Activated CD8-positive, alpha-beta memory T cell treated with anti-CD3 and anti-CD28 coated beads for 1 hour (primary cell): ENCODE data around the gene MRPL40.

Source experiments
- DNase-seq, 2 donors: peaks; one replicate each; pipeline ENCODE4 v3.0.0-alpha.2; 2020; ENCODE audit warnings: low read depth in 1 of 2; ENCODE audit errors: extremely low read depth in 1 of 2

Gene MRPL40

DNA sequence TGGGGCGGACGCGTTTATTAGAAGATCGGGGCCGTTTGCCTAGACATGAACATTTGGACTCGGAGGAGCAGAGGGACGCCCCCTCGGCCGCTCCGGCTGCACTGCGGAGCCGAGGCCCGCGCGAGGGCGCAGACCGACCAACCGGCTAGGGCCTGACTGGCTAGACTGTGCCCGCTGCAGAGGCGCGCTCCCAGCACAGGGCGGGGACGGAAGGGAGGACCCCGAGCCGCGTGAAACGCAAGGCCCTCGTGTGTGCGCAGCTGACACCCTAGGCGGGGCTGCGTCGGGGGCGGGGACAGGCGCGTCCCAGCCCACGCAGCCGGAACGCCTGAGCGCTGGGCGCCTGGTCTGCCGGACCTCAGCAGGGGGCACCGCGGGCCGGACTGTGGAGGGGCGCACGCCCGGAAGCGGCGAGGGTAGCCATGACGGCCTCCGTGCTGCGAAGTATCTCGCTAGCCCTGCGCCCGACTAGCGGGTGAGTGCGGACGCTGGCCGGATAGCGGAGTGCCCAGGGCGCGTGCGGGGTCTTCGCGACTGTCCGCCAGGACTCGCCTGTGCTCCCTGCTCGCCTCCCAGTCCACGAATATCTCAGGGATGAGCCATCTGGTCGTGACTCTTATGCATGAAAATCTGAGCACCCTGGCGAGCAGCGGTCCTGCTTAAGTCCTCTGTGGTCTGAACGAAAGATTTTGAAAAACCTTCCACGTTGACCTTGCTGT, at the start of gene MRPL40:
Gene MRPL40, plus strand, starts transcription at position 413 of the 719 bp plus-strand sequence. Its CDS starts 10 bp downstream, at position 423.
- peak; percentile 61 to 76 for DNase-seq

DNA sequence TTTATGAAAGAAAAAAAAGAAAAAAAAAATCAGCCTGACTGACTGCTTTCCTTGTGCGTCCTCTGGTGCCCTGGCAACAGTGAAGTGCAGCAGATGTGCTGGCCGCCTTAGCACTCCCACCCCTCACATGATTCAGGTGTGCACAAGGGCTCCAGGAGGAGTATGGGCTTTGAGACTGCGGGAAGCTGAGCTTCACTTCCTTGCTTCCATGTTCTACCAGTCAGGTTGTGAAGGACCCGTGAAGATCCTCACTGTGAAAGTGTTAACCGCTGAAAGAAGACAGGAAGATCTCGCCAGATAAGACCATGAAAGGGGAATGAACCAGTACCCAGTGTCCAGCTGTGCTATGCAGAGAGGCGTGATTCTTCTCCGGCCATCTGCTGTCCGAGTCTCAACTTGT, 49.1 kb upstream of the MRPL40 start:
- DNase-seq = no peak

DNA sequence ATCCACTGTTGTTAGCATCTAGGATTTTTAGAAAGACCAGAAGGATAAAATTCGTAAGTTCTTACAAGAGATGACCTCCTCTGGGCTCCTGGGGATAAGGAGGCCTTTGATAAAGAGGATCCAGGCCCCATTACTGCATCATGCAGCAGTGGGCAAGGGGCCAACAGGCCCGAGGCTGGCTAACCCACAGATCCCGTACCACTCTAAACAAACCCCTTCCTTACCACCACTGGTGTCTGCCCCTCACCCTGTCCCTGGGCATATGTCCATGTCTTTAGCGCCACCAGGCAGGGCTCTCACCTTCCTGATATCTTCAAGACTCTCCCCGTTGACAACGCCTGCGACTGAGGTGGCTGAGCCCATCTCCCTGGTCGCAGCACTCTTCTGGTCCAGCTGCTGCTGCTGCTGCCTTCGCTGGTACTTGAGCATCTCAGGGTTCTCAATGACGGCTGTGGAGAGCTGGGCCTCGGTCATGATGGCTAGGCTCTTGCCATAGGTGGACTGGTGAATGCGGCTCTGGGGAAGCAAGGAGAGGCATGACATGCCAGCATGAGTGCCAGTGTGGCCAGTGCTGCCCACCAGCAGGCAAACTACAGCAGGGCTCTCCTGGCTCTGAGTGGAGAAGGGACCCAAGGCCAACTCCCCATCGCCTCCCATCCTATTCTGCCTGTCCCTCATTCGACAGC, 47.0 kb upstream of the MRPL40 start:
- DNase-seq = no peak

DNA sequence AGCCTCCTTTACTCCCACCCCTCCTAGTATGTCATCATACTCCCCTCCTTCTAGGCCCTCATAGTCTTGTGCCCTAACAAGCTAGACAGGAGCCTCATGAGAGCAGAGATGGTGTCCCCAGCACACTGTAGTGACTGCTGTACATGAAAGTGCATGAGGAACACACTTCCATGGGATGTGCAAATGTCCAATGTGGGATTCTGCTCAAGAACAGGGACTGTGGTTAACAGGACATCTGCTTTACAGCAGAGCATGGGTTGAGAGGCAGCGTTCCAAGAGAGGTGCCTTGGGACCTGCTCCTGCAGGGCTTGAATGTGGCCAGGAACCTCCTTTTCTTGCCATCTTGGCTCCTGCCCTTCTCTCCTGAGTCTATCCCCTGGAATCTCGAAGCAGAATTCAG, 46.1 kb upstream of the MRPL40 start:
- DNase-seq = no peak

DNA sequence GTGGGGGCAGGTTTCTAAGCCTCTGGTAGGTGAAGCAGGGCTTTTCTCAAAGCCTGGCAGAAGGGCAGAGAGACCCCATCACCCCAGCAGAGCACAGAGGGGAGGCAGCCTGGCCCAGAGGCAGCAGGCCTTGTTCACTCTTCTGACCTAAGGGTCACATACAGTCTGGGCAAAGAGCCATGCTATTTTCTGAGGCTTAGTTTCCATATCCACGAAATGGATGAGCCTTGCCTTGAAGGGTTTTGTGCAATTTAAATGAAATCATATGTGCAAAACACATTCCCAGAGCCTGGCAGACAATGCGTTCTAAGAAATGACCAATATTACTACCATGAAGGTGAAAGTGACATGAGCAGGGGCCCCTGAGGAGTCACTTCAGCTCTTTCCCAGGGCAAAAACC, 45.3 kb upstream of the MRPL40 start:
- no peak for DNase-seq

DNA sequence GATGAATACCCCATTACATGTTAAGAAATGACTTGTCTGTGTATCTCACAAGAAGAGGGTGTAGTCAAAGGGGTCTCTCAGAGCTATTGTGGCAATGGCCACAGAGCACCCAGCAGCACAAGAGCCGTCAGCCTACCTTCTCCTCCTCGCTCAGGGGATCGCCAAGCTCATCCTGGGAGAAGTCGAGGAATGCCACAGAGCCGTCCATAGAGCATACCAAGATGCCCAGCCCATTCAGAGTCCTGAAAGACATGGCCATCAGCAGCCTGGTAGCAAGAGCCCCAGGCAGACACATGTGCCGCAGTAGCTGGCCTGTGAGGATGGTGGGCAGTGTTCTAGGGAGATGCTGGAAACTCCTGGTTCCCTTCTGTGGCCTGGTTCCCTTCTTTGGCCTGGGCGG, 44.8 kb upstream of the MRPL40 start:
- no peak for DNase-seq

DNA sequence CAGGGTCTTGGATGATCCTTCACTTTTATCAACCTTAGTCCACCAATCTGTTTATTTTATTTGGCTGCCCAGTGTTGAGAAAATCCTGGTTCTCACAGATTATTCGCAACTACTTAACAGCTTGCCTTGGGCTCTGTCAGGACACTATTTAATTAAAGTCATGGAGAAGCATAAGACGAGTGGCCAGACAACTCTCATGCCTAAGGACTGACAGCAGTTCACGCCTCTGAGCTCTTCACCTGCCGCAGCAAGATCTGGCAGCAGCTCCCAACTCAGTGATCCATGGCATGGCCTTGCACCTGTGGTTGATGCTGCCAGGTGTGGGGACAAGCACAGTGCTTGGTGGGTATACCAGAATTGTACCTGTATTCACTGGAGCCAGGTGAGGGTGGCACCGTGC, 38.6 kb upstream of the MRPL40 start:
- no peak for DNase-seq

DNA sequence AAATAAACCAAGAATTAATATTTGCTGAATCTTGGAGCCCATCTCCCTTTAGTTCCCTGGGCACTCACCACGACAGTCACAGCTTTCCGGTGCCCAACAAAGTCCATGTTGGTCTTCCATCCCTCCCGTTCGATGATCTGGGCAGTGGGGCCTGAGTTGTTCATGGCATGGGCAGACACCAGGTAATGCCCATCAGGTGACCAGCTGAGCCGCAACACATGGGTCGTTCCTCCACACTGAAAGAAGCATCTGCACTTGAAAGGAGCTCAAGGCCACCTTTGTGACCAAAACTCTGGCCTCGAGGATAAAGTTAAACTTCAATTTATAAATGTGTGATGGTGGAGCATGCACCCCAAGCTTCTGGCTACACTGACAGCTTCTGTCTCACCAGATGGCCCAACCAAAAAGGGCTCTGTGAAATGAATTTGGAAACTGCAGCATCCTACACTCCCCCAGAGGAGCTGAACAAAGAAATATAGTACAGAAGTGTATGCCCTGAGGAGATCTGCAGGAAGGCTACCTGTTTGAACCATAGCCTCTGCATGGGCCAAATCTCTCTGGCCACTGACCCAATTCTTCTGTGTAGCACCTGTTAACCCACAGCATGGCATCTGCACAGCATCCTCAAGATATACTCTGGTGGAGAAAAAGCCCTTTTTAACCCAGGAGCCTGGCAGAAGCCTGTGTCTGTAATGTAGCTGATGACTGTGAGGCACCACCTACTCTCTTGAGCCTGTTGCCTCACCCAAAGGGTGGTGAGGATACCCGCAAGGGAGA, 37.9 kb upstream of the MRPL40 start:
- DNase-seq = no peak

DNA sequence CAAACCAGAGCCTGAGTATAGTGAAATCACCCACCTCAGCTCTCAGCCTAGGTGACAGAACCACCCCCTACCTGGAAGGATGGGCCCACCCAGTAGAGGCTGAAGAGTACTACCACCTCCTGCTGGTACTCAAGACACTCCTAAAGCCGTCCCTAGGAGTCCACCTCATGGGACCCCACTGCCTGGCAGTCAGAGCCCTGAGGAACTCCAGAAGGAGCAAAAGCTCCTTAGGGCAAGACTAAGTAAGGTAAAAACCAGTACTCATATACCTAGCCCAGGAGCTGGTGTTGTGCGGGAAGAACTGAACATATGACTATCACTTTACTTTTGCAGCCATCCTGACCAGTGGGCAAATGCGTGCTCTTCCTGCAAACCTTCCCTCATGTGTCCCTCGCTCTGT, 37.1 kb upstream of the MRPL40 start:
- DNase-seq = no peak

DNA sequence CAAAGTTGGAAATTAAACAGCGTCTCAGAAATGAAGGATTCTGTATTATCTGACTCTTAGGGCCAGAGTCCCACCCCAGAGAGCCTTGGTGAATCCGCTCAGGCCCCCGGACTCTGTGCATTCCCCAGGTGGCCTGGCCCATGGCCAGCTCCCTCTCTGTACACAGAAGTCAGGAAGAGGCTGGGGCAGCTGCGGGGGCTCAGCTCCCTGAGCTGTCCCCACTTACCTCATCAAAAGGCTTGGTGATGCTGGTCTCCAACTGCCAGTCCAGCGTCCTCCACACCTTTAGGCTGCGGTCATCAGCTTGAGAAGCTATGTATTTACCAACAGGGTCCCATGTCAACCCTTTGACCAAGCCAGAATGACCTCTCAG, 35.8 kb upstream of the MRPL40 start:
- DNase-seq = no peak

DNA sequence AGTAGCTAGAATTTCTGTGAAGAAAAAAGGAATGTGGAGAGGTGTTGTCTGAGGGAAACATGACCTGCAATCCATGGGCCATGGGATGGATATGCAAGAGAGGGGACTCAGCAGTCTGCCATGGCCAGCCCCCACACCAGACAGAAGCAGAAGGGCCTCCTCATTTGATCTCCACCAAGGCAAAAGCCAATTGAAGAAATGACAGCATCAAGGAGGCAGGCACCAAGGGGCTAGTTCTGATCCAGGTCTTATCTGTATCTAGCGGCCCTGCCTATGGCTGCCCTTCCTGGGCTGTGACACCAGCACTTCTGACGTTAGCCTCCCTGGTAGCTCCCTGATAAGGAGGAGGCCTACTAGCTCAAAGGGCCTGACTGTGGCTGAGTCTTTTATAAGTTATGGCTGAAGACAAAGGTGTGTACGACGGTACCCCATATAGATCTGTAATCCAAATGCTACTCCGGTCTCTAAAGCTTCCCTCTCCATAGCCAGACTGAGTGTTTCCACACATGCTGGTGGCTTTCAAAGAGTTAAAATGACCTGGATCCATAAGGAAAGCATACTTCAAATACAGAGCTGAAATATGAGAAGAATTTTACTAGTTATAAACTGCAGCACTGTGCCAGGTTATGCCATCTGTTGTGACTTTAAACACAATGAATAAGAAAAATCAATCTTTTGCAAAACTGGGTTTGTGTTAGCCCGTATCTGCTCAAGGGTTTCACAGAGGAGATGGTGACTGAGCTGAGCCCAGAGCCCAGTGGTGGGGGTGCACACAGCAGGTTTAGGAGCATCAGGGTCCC, 35.2 kb upstream of the MRPL40 start:
- DNase-seq = no peak

DNA sequence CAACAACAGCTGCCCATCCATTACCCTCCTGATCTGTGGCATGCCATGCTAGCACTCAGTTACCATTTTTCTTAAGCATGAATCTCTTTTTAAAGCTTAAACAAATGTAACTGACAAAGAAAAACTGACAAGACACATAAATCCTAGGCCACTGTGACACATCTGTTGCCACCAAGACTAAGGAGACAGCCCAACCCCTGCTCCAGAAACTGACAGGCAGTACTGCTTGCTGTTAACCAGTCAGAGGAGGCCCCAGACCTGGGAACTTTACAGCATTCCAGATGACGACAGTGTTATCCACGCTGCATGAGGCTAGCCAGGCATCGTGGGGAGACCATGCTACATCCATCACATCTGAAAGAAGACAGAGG, 34.6 kb upstream of the MRPL40 start:
- no peak for DNase-seq

DNA sequence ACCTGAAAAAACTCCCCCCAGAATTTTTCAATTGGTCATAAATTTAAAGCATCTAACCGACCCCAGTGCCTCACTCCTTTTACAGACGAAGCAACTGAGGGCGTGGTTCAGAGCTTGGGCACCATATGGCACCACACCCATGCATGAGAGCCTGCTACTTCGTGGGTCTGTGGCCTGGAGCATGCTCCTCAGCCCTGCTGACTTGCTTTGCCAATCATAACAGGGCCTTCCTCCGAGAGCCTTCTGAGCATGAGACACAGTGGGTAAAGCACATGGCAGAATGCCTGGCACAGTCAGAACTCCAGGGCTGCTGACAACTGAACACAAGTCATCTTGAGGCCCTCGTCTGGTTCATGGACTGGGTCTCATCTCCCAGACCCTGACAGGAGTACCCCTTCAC, 34.1 kb upstream of the MRPL40 start:
- DNase-seq = no peak

DNA sequence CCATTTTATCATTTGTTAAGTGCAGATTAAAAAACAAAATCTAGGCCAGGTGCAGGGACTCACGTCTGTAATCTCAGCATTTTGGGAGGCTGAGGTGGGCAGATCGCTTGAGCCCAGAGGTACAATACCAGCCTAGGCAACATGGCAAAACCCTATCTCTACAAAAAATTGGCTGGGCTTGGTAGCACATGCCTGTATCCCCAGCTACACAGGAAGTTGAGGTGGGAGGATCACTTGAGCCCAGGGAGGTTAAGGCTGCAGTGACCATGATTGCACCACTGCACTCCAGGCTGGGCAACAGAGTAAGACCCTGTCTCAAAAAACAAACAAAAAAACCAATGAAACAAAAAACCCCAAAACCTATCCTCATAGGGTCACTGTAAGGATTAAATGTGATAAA, 33.7 kb upstream of the MRPL40 start:
- DNase-seq = no peak

DNA sequence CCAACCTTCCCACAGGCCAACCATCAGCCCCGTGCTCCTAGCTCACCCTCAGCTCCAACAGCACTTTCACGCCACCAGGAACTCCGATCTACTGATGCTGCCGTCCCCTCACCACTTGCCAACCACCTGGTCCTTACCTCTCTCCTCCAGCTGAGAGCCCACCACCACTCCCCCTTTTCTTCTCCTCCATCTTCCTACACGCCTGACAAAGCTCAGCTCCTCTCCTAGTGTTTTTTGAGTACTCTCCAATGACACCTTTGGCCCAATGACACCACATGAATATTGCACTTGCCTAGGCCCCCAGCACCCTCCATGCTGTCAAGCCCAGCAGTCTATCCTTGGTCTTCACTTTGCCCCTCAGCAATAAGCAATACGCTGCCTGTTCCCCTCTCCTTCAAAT, 31.5 kb upstream of the MRPL40 start:
- DNase-seq = no peak

DNA sequence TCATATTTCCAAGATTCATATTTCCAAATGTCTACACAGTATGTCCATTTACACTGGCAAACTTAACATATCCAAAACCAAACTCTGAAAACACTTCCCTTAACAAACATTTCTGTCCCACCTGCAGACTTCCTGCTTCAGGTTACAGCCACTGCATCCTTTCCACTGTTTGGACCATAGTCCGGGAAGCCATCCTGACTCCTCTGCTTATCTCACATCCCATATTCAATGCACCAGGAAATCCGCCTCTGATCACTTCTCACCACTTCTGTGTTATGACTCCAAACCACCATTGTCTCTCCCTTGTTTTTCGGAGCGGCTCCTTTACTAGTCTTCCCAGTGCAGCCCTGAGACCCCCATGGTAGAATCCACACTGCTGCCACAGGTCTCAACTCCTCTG, 30.9 kb upstream of the MRPL40 start:
- no peak for DNase-seq

DNA sequence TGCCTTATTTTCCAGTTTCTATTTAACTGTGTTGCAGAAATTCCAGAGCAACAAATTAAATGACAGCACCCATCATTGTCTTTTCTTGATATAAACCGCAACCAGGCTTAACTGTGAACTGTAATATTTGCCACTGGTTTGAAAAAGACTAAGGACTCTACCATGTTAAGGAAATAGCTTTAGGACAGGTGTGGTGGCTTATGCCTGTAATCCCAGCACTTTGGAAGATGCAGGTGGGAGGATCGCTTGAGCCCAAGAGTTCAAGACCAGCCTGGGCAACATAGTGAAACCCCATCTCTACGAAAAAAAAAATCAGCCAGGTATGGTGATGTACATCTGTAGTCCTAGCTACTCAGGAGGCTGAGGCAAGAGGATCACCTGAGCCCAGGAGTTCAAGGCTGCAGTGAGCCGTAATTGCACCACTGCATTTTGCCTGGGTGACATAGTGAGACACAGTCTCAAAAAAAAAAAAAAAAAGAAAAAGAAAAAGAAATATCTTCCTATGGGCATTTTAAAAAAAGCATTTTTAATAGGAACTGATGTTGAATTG, 29.6 kb upstream of the MRPL40 start:
- DNase-seq = no peak

DNA sequence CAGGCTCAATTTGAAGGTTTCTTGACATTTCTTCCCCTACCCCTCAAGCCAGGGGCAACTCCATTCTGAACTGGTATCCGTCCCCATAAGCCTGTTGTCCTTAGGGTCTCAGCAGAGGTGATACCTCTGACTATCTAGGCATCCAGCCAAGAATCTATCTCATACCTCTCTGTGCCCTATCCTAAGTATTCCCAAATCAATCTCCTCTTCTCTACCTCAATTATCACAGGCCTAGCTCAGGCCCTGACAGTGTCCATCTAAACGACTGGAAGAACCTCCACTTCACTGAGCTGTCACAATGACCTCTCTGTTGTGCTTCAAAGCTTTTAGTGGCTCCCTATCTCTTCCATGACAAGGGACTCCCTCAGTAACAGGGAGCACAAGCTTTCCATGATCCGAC, 27.7 kb upstream of the MRPL40 start:
- no peak for DNase-seq

DNA sequence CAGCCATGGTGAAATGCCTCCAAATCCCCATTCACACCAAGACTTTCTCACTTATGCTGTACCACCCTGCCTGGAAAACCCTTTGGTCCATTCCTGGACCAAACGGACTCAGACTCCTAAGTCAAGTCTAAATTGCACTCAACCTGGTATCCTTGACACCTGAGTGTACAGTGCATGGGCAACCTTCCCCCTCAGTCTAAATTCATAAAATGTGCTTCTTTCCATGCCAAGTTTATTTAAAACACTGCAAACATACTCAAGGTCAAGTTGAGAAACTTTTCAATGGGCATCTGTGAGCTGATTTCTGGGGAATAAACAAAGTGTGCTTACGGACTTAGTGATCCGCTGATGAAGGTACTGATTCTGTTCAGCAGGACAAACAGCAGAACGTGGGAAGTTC, 27.2 kb upstream of the MRPL40 start:
- no peak for DNase-seq

DNA sequence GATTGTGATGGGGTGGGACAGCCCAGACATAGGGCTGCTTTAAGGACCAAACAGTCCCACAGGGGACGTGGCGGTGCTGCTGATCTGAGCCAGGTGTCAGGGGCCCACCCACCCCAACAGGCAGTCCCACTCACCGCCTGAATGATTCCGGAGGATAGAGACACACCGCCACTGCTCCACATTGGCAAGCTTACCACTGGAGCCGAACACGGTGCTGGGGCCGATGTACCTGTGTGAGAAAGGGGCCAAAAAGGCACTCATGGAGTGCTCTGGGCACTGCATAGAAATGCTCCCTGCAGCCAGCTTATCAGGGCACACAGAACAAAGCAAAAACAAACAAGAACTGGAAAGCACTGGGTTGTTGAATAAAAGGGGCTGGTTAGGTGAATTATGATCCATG, 26.7 kb upstream of the MRPL40 start:
- no peak for DNase-seq

DNA sequence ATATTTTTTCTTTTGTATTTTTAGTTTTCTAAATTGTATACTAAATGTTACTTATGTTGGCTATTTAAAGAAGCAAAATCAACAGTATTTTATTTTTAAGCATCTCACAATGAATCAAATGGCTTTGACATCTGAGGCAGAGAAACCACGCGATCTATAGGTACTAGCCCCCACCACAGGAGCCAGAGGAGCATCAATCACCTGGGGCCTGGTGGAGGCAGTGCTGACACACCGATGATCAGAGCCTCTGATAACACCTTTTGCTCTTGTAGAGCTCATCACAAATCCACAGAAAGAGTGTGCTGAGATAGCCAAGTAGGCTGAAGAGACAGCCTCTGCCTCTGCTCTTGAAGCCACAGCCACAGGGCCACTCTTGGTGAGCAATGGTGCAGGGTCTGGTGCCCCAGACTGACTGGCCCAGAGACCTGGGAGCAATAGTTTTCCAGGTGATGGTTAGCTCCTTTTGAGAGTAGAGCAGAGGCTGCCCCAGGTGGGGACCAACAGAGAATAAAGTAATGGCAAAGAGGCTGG, 26.0 kb upstream of the MRPL40 start:
- DNase-seq = no peak
